ENCODE results near the gene MFSD2A. TPM values are rescaled to one million over a fixed set of nuclear protein-coding genes. Genes with fewer than 3 reads are reported as not detected.
"Not testable (repeated sequence)": the region's sequence is repeated elsewhere in the genome, so short reads cannot be mapped to it uniquely, and the experiment has no call there.

The MFSD2A gene
- 0.60 and 0.81 TPM in 2 replicates for total RNA-seq
- long read RNA-seq, partial matches to known transcripts, result 0 of 1 reads
- long read RNA-seq, other reads (novel, unspliced or antisense), result 0 of 1 reads

DNA sequence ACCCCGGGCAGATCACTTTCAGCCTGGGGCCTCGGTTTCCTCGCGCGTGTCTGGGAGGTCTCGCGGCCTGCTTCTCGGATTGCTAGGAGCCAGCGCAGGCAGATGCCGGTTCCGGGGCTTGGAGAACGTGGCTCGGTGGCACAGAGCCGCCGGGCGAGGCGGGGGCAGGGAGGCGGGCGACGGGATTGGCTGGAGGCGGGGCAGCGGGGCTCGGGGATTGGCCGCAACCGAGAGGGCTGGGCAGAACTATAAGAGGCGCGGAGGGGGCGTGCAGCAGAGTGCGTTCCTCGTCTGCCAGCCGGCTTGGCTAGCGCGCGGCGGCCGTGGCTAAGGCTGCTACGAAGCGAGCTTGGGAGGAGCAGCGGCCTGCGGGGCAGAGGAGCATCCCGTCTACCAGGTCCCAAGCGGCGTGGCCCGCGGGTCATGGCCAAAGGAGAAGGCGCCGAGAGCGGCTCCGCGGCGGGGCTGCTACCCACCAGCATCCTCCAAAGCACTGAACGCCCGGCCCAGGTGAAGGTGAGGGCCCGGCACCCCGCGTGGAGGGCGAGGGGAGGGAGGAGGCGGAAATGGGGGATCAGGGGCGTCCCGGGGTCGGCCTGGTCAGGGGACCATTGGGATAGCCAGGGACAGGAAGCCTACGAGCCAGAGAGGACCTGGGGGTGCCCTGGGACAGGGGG lies at the start of gene MFSD2A:
MFSD2A (plus strand) TSS at position 276 of the 677 bp plus-strand sequence; CDS start at position 424, 148 bp downstream.
- Mint-ChIP-seq H3K27me3 (ENCODE audit: unreplicated experiment) (peaks cover 5% of the 10 kb centered on the region), H3K4me3 (ENCODE audit: unreplicated experiment) (peak within 1 kb of the TSS; percentile 84), H3K36me3 (ENCODE audit: unreplicated experiment) (no peaks in the 10 kb centered on the region), H3K27ac (ENCODE audit: unreplicated experiment) (no peak within 1 kb of the TSS), H3K9me3 (ENCODE audit: unreplicated experiment) (peaks cover 5% of the 10 kb centered on the region), H3K4me1 (ENCODE audit: unreplicated experiment) (peaks cover 11% of the 10 kb centered on the region)
- DNase-seq (ENCODE audit: extremely low spot score, unreplicated experiment), result peak; percentile 94
- TF ChIP-seq, protein P1, sequence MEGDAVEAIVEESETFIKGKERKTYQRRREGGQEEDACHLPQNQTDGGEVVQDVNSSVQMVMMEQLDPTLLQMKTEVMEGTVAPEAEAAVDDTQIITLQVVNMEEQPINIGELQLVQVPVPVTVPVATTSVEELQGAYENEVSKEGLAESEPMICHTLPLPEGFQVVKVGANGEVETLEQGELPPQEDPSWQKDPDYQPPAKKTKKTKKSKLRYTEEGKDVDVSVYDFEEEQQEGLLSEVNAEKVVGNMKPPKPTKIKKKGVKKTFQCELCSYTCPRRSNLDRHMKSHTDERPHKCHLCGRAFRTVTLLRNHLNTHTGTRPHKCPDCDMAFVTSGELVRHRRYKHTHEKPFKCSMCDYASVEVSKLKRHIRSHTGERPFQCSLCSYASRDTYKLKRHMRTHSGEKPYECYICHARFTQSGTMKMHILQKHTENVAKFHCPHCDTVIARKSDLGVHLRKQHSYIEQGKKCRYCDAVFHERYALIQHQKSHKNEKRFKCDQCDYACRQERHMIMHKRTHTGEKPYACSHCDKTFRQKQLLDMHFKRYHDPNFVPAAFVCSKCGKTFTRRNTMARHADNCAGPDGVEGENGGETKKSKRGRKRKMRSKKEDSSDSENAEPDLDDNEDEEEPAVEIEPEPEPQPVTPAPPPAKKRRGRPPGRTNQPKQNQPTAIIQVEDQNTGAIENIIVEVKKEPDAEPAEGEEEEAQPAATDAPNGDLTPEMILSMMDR (IDR thresholded peaks at IDR 0.05), result no peak

DNA sequence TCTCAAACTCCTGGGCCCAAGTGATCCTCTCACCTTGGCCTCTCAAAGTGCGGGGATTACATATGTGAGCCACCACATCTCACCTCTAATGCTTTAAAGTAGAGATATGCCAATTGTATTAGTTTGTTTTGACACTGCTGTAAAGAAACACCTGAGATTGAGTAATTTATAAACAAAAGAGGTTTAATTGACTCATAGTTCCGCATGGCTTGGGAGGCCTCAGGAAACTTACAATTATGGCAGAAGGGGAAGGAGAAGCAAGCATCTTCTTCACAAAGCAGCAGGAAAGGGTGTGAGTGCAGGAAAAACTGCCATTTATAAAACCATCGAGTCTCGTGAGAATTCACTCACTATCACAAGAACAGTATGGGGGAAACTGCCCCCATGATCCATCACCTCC lies 49.8 kb upstream of the MFSD2A start:
- Mint-ChIP-seq H3K27ac (ENCODE audit: unreplicated experiment) (no peak overlapping the region), H3K27me3 (ENCODE audit: unreplicated experiment) (peaks cover 57% of the 10 kb centered on the region), H3K9me3 (ENCODE audit: unreplicated experiment) (peaks cover 8% of the 10 kb centered on the region), H3K4me1 (ENCODE audit: unreplicated experiment) (peaks cover 5% of the 10 kb centered on the region), H3K4me3 (ENCODE audit: unreplicated experiment) (no peak overlapping the region), H3K36me3 (ENCODE audit: unreplicated experiment) (no peaks in the 10 kb centered on the region)
- TF ChIP-seq, protein P1 (IDR thresholded peaks at IDR 0.05), result no peak
- no peak for DNase-seq (ENCODE audit: extremely low spot score, unreplicated experiment)

GRCh38 chr1:39907528-39908453 lies 47.2 kb upstream of the MFSD2A start:
- Mint-ChIP-seq H3K4me1 (ENCODE audit: unreplicated experiment) (no peaks in the 10 kb centered on the region), H3K4me3 (ENCODE audit: unreplicated experiment) (no peak overlapping the region), H3K27me3 (ENCODE audit: unreplicated experiment) (peaks cover 54% of the 10 kb centered on the region), H3K36me3 (ENCODE audit: unreplicated experiment) (no peaks in the 10 kb centered on the region), H3K9me3 (ENCODE audit: unreplicated experiment) (peaks cover 8% of the 10 kb centered on the region), H3K27ac (ENCODE audit: unreplicated experiment) (no peak overlapping the region)
- TF ChIP-seq, protein P1 (IDR thresholded peaks at IDR 0.05), result no peak
- no peak for DNase-seq (ENCODE audit: extremely low spot score, unreplicated experiment)

- no peaks in the 10 kb centered on the region for H3K36me3 Mint-ChIP-seq (ENCODE audit: unreplicated experiment)
- peaks cover 8% of the 10 kb centered on the region for H3K9me3 Mint-ChIP-seq (ENCODE audit: unreplicated experiment)
- peaks cover 46% of the 10 kb centered on the region for H3K27me3 Mint-ChIP-seq (ENCODE audit: unreplicated experiment)
- no peak overlapping the region for H3K4me3 Mint-ChIP-seq (ENCODE audit: unreplicated experiment)
- H3K27ac Mint-ChIP-seq (ENCODE audit: unreplicated experiment), result no peak overlapping the region
- no peak for DNase-seq (ENCODE audit: extremely low spot score, unreplicated experiment)
- TF ChIP-seq, protein P1 (IDR thresholded peaks at IDR 0.05), result no peak
- no peaks in the 10 kb centered on the region for H3K4me1 Mint-ChIP-seq (ENCODE audit: unreplicated experiment)
Observed at GRCh38 chr1:39908534-39908933, 46.4 kb upstream of the MFSD2A start.

- Mint-ChIP-seq H3K36me3 (ENCODE audit: unreplicated experiment) (no peaks in the 10 kb centered on the region), H3K4me3 (ENCODE audit: unreplicated experiment) (no peak overlapping the region), H3K4me1 (ENCODE audit: unreplicated experiment) (no peaks in the 10 kb centered on the region), H3K9me3 (ENCODE audit: unreplicated experiment) (peaks cover 8% of the 10 kb centered on the region), H3K27me3 (ENCODE audit: unreplicated experiment) (peaks cover 33% of the 10 kb centered on the region), H3K27ac (ENCODE audit: unreplicated experiment) (no peak overlapping the region)
- TF ChIP-seq, protein P1 (IDR thresholded peaks at IDR 0.05), result no peak
- DNase-seq (ENCODE audit: extremely low spot score, unreplicated experiment), result no peak
Observed at GRCh38 chr1:39910263-39910662, 44.7 kb upstream of the MFSD2A start.

- H3K4me3 Mint-ChIP-seq (ENCODE audit: unreplicated experiment); DNase-seq (ENCODE audit: extremely low spot score, unreplicated experiment); H3K9me3 Mint-ChIP-seq (ENCODE audit: unreplicated experiment); H3K4me1 Mint-ChIP-seq (ENCODE audit: unreplicated experiment); H3K27ac Mint-ChIP-seq (ENCODE audit: unreplicated experiment); H3K36me3 Mint-ChIP-seq (ENCODE audit: unreplicated experiment): not testable (repeated sequence)
- H3K27me3 Mint-ChIP-seq (ENCODE audit: unreplicated experiment), result peaks cover 20% of the 10 kb centered on the region
Observed at GRCh38 chr1:39913136-39913535, 41.8 kb upstream of the MFSD2A start.
